GM12878 (cell line): ENCODE data around the gene PDE6G. TPM values are rescaled to one million over a fixed set of nuclear protein-coding genes. Genes with fewer than 3 reads are reported as not detected.

Source experiments
- ATAC-seq: fragments of 200-7000 bp; cut with Tn5 transposase; 3 replicates; pipeline ENCODE4 v1.9.1; 2020; ENCODE audit warnings: mild to moderate bottlenecking, moderate library complexity
- BruUV-seq: library from RNA; stranded (reverse); fragments of 400-500 nt; replicated peaks from 2 replicates; lab custom pipeline; 2021; lab: Mats Ljungman, UMichigan
- CTCF ChIA-PET: fragments of 300-600 bp; sonication (Branson Sonifier 250); formaldehyde crosslinking; extraction: SDS; loops from one replicate; lab custom pipeline; 2021; ENCODE audit warnings: inconsistent platforms; lab: Yijun Ruan, JAX
- POLR2A ChIA-PET: fragments of 350-600 bp; formaldehyde crosslinking; extraction: SDS; loops from one replicate; lab custom pipeline; 2021; ENCODE audit warnings: inconsistent platforms; lab: Charles Lee
- RAD21 ChIA-PET: fragments of 300-600 bp; sonication (Branson Sonifier 250); formaldehyde crosslinking; loops from one replicate; lab custom pipeline; 2023; ENCODE audit warnings: antibody characterized with exemption; ENCODE audit not compliant: unreplicated experiment; lab: Charles Lee
- SMC1A ChIA-PET: fragments of 300-600 bp; sonication (Branson Sonifier 250); formaldehyde crosslinking; loops from one replicate; lab custom pipeline; 2023; ENCODE audit not compliant: unreplicated experiment, uncharacterized antibody; lab: Charles Lee
- DNase-seq: peaks from one replicate; pipeline ENCODE4 v3.0.0-alpha.2; 2011; ENCODE audit warnings: low read depth, low spot score
- FAIRE-seq: peaks from 3 replicates; lab custom pipeline; 2011; peaks lifted over from hg19 to GRCh38; lab: Jason Lieb, UNC
- H2AFZ ChIP-seq: 2 replicates; pipeline ENCODE4 v1.6.0; 2011; ENCODE audit warnings: low read depth, low read length, control low read depth; ENCODE audit not compliant: control insufficient read depth
- H3K27ac ChIP-seq: 2 replicates; pipeline ENCODE4 v1.5.1; 2011; ENCODE audit warnings: control low read depth; ENCODE audit not compliant: control insufficient read depth, insufficient read depth
- H3K27me3 ChIP-seq, 2 experiments: replicated peaks in 1 of 2; 2 replicates each; pipeline versions ENCODE4 v1.6.0 to v1.6.1; 2011; ENCODE audit warnings: low read length in 1 of 2; ENCODE audit not compliant: control insufficient read depth in 2 of 2, insufficient read depth in 2 of 2
- H3K36me3 ChIP-seq, 2 experiments: 2 replicates each; pipeline ENCODE4 v1.5.1; 2011; ENCODE audit warnings: low read length in 1 of 2; ENCODE audit not compliant: control insufficient read depth in 2 of 2, insufficient read depth in 2 of 2
- H3K4me1 ChIP-seq: 2 replicates; pipeline ENCODE4 v1.6.1; 2011; ENCODE audit warnings: mild to moderate bottlenecking, low read length, moderate library complexity, mixed read lengths; ENCODE audit not compliant: control insufficient read depth, insufficient read depth
- H3K4me2 ChIP-seq: 2 replicates; pipeline ENCODE4 v1.6.0; 2011; ENCODE audit warnings: control low read depth; ENCODE audit not compliant: control insufficient read depth, insufficient read depth
- H3K4me3 ChIP-seq: fragments of 200-600 bp; sonication (generic); 2 replicates; pipeline ENCODE4 v1.5.1; 2016
- H3K79me2 ChIP-seq: 2 replicates; pipeline ENCODE4 v1.6.0; 2011; ENCODE audit warnings: low read length; ENCODE audit not compliant: control insufficient read depth, insufficient read depth
- H3K9ac ChIP-seq: 2 replicates; pipeline ENCODE4 v1.8.0; 2011; ENCODE audit warnings: low read length, control low read depth, mixed read lengths; ENCODE audit not compliant: control insufficient read depth, insufficient read depth
- H3K9me3 ChIP-seq: replicated peaks from 3 replicates; pipeline ENCODE4 v1.5.1; 2011; ENCODE audit warnings: mild to moderate bottlenecking, low read length; ENCODE audit not compliant: control insufficient read depth, insufficient read depth
- H4K20me1 ChIP-seq: 2 replicates; pipeline ENCODE4 v1.6.0; 2011; ENCODE audit not compliant: control insufficient read depth, insufficient read depth
- CREB1 ChIP-seq: IDR thresholded peaks from 2 replicates; pipeline ENCODE4 v1.6.1; 2012; ENCODE audit warnings: low read depth, mild to moderate bottlenecking, inconsistent platforms
- ETV6 ChIP-seq, 2 experiments: fragments of 450-650 bp in 1 of 2; IDR thresholded peaks in 1 of 2; conservative IDR thresholded peaks in 1 of 2; 2 replicates each; pipeline ENCODE4 v1.6.1; 2014; ENCODE audit warnings: antibody characterized with exemption in 1 of 2, borderline replicate concordance in 1 of 2, low read depth in 1 of 2, mild to moderate bottlenecking in 1 of 2, moderate library complexity in 1 of 2
- RAD51 ChIP-seq: fragments of 450-650 bp; IDR thresholded peaks from 2 replicates; pipeline ENCODE4 v1.6.1; 2016; ENCODE audit warnings: moderate library complexity, mild to moderate bottlenecking, inconsistent platforms
- REST ChIP-seq: IDR thresholded peaks from 2 replicates; pipeline ENCODE4 v1.6.1; 2012; ENCODE audit warnings: mild to moderate bottlenecking, low read depth, low read length
- RFX5 ChIP-seq: IDR thresholded peaks from 2 replicates; pipeline ENCODE4 v1.6.1; 2011; ENCODE audit warnings: low read depth, low read length, improper control_type of control experiment
- WGBS: methylation state at CpG from one replicate; pipeline ENCODE4 v1.1.6; 2016; ENCODE audit warnings: low lambda C conversion rate; ENCODE audit not compliant: insufficient replicate concordance, insufficient coverage; ENCODE audit errors: missing lambda C conversion rate; 5-methylcytosine and 5-hydroxymethylcytosine counted together
- in situ Hi-C: fragments of 300-500 bp; cut with MboI; formaldehyde crosslinking; loops from 9 replicates; pipeline ENCODE4 v1.14.3; 2018; ENCODE audit warnings: mixed read lengths
- intact Hi-C: fragments of 100-400 bp; cut with micrococcal nuclease; formaldehyde crosslinking; loops from one replicate; pipeline ENCODE4 v1.14.2; 2022; ENCODE audit not compliant: unreplicated experiment
- polyA plus RNA-seq, 11 experiments: library from polyadenylated mRNA; depleted of rRNA in 4 of 11; unstranded in 6 of 11; stranded (reverse) in 5 of 11; fragments of >200 nt; fragmentation: Nextera tagmentation in 4 of 11; fragmentation: Illumina TruSeq in 1 of 11; extraction: Ambion mirVana in 4 of 11; extraction: Trizol in 1 of 11; gene quantifications; 1 replicate in 1 of 11; 2 replicates in 10 of 11; pipeline versions ENCODE4 v1.2.1 to v1.2.3, GENCODE V29; 2011 to 2016; ENCODE audit warnings: inconsistent platforms in 2 of 11, missing spikeins in 2 of 11, low read depth in 1 of 11
- total RNA-seq, 4 experiments: library from RNA; depleted of rRNA in 3 of 4; stranded (reverse); fragments of >200 nt in 3 of 4; fragmentation: Illumina TruSeq in 1 of 4; extraction: Trizol in 1 of 4; gene quantifications; 2 replicates each; pipeline versions ENCODE4 v1.2.1 to v1.2.3, GENCODE V29; 2013 to 2021

Gene PDE6G
- total and polyA plus RNA-seq, 10 of the 15 experiments (the other 5 are each of a cell fraction or from before 2014, with no cell fraction given) = 0.55 to 12.1 (median 4.3) TPM

- peak overlapping the region; percentile 90 for H3K9ac ChIP-seq
- ChIA-PET POLR2A (interaction anchor here (0.6 to 0.7 kb wide), 2 partner anchors 178 to 295 kb away, joined by 3 to 4 read pairs; no protein-coding TSS in a partner anchor), SMC1A (no interaction called here), CTCF (no interaction called here), RAD21 (no interaction called here)
- FAIRE-seq (no peak), DNase-seq (no peak), ATAC-seq (peak; percentile 52)
- no peaks in the 10 kb centered on the region for H3K9me3 ChIP-seq
- no peaks in the 10 kb centered on the region for H3K27me3 ChIP-seq
- H3K27ac ChIP-seq = peak overlapping the region; percentile 80
- H4K20me1 ChIP-seq = no peaks in the 10 kb centered on the region
- H3K4me3 ChIP-seq = peak overlapping the region; percentile 90
- H3K36me3 ChIP-seq = no peaks in the 10 kb centered on the region
- no peak overlapping the region for H2AFZ ChIP-seq
- H3K79me2 ChIP-seq = peaks cover 36% of the 10 kb centered on the region
- 44% methylated on average over 18 of the region's 18 CpGs for WGBS
- no peak for TF ChIP-seq RAD51
- no peak for TF ChIP-seq ETV6 (conservative IDR thresholded peaks at IDR 0.05 in 1 of 2, IDR thresholded peaks at IDR 0.05 in 1 of 2; ENCODE audit: borderline replicate concordance in 1 of 2, low read depth in 1 of 2)
- peak; percentile 78 for TF ChIP-seq RFX5
- 0 out of 2 replicates have a peak, but pooled peaks have one; percentile 36 for TF ChIP-seq CREB1
- no peak for TF ChIP-seq REST
- intact Hi-C loops = loop anchor here (2.0 kb wide), 1 partner anchor 31 kb away; the partner anchor contains the start of genes CCDC137 and OXLD1
- H3K4me1 ChIP-seq = peaks cover 4% of the 10 kb centered on the region
- in situ Hi-C loops = no loop called here
- peak overlapping the region; percentile 61 for H3K4me2 ChIP-seq
- no TSS peak for BruUV-seq
These were observed 20.3 kb downstream of the PDE6G start for GRCh38 chr17:81635973-81636504.
